Activated CD4-positive, alpha-beta T cell treated with anti-CD3 and anti-CD28 coated beads, Interleukin-2, amount 50 U/mL, for 48 hours (primary cell): ENCODE measurements around the gene MRPL55.

Source experiments
- DNase-seq, 2 experiments: peaks; one replicate each; pipeline ENCODE4 v3.0.0-alpha.2; 2020

The MRPL55 gene

DNA sequence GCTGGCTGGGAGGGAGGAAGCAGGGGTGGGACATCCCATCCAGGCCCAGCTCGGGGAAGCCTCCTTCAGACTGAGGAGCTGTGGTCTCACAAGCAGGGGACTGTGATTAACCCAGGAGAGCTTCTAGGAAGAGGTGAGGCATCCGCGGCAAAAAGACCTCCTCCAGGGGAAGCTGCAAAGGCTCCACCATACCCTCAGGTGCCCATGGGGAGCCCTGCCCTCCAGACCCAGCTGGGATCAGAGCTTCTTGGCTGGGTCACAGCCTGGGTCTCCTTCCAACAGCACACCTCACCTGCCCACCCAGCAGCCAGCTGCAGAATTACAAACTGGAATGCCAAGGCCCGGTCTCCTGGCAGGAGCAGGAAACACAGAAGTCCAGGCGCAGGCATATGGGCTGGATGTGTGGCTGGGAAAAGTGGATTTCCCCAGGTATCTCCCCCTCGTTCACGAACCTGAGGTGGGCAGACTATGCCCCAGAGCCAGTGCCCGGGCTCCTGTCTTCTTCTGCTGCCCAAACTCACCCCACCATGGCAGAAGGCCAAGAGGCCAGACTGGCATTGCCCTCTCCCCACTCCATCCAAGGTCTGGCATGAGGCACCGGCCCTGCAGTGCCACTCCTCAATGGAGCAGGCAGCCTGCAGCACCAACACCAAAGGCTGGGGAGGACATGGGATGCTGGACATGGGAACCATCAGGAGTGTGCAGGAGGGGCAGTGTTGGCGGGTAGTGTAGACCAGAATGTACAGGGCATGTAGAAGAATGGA lies 42.0 kb downstream of the MRPL55 start:
- DNase-seq: no peak

DNA sequence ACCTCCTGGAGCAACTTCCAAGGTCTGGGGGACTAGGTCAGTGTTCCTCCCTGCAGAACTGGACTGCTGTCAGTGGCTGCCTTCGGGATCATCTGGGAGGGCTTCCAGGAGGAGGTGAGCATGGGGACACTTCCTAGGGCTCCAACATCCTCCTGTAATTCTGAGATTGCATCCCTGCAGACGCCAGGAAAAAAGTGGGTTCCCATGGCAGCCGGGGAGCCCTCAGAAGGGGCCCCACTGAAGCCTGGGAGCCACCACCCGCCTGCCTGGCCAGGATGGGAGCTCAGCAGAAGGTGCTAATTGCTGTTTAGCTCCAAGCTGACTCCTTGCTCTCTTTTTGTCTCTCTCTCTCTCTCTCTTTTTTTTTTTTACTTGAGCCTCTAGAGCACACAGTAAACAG lies 42.7 kb downstream of the MRPL55 start:
- DNase-seq: no peak

DNA sequence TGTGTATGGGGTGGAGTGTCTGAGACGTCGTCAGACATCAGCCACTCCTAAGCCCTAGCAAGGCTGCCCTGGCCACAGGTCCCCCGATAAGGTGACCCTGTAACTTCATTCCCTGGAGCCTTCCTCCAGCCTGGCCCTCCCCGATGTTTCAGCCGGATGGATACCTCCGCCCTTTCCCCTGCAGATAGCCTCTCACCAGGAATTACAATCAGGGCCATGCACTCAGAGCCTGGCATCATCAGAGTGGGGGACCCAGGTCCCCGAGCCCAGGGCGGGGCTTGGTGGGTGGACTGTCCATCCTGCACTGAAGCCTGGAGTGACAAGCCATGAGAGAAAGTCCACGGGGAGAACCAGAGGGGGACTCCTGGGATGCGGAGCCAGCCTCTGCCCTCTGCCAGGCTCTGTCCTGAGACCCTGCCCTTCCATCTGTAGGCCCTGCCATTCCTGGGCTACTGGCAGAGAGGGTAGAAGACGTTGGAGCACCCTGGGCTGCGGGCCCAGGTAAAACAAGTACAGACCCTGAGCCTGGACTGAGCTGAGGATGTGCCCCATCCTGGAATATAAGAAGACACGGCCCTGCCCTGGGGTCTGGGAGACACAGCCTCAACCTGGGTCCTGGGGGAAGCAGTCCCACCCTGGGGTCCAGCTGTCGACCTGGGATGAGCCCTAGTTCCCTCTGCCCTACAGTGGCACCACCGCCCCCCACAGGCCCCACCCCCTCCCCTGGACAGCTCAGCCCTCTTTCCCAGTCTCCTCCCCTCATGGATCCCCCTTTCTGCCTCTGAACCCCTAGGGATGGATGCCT lies 43.4 kb downstream of the MRPL55 start:
- DNase-seq: no peak

DNA sequence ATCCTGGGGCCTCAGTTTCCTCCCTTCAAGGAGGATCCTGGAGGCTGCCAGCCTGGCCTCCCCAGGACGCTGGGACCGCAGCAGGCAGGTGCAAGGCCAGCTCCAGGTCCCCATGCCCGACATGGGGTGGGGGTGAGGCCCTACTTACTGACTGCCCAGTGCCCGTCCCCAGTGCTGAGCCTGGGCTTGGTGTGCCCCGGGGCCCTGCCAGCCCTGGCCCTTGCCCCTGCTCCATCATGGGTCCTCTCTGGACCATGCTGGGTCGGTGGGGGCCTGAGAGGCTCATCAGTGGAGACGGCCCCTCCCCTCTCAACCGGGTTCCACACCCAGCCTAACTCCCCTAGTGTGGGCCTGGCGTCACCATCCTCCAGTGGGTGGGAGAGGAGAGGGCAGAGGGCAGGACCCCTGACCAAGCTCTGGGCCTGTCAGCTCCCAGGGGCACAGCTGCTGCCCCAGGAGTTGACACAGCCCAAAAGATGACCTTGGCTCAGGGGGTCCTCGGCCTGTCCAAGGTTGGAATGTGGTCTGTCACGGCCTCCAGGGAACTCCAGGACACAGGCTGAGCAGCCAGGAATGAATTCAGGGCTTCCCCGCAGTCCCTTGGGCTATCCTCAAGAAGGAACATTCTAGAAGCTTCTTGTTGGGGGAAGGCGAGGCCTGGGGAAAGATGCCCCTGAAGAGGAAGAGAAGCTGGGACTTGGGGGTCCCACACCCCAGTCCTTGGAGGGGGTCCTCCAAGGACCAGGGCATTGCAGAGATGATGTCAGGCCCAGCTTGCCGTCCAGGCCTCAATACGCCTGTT lies 44.2 kb downstream of the MRPL55 start:
- no peak for DNase-seq

DNA sequence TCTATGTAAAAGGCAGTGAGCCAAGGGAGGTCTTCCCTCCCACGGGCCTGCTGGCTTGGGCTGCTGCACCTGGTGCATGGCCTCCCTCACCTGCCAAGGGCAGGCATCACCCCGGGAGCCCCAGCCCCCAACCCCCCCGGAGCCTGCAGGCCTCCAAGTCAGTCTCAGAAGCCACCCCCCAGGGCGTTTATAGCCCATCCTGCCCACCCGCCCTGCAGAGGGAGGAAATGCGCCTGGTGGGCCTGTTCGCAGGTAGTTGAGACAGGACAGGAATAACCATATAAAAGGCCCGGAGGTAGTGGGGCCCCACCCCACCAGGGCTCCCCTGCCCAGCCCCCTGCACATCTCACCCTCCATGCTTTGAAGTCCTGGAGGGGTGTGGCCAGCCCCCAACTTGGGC lies 44.8 kb downstream of the MRPL55 start:
- no peak for DNase-seq

DNA sequence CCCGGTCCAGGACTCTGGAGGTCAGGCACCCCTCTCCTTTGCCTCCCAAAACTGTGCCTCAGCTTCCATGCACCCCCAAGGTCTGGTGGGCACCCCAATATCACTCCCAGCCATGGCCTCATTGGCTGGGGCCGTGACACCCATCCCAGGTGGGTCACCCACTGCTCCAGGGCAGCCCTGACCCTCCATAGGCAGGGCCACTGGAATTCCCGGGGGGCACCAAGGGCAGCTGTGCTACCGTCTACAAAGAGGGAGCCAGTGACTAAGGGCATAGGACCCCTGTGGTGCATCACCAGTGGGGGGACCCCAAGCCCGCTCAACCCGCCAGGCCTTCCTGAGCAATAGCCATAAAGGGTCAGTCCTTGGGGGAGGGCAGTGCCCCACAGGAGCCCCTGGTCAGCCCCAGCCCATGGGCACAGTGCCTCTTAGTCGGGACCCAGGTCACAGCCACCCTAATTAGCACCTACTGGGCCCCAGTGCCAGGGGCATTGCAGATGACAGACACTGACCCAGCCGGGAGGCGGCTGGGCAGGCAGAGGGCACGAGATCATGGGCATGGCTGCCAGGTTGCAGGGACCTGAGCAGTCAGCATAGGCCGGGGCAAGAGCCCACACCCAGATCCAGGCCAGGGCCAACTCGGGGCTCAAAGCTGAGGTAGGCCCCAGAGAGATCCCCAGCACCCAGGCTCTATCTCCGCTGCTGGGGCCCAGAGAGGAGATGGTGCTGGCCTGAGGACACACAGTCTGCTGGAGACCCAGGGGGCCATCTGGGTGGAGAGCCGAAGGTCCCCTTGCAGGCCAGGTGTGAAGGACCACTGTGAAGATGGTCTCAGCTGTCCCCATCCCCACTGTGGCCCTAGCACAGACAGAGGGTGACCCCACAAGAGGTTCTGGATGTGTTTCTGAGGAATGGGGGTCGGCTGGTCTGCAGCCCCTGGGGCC lies 45.6 kb downstream of the MRPL55 start:
- no peak for DNase-seq

DNA sequence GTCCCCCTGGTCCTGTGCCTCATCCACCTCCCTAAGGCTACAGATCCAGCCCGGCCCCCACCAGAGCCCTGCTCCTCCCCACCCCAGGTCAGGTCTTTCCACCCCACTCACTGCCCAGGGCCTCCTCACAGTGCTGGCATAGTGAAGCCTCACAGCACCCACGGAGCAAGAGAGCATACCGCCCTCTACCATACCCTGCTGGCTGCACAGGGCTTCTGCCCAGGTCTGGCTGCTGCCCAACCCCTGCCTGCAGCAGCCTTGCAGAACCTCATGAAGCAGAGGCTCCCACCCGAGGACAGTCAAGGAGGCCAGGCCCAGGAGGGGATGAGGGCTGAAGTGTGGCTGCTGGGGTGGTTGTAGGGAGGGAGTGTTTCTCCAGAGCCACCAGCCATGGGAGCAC lies 46.3 kb downstream of the MRPL55 start:
- DNase-seq: no peak

DNA sequence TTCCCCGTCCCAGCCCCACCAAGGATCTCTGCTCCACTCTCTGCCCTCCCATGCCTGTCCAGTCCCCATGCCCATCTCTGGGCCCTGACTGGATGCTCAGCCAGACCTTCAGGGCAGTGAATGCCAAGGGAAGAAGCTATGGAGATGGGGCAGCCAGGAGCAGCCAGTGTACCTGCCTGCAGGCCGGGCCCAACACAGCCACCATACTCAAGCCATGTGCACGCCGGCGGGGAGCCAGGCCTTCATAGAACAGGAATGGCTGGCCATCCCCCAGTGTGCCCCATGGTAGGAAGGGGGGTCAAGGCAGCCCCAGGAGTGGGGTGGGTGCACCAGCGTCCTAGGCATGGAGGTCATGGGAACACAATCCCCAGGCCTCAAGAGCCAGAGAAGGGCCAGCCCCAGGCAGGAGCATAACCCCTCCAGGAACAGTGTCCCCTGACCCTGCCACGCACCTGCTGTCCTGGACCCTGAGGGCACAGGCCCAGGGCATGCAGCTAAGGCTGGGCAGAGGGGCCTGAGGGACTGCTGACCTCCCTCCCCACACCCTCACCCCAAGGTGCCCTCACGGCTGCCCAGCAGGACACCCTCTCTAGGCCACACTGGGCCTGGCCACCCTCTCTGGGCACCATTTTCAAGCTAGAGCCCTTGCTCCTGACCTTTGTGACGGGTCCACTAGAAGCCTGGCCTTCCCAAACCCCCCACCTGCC lies 46.9 kb downstream of the MRPL55 start:
- no peak for DNase-seq

DNA sequence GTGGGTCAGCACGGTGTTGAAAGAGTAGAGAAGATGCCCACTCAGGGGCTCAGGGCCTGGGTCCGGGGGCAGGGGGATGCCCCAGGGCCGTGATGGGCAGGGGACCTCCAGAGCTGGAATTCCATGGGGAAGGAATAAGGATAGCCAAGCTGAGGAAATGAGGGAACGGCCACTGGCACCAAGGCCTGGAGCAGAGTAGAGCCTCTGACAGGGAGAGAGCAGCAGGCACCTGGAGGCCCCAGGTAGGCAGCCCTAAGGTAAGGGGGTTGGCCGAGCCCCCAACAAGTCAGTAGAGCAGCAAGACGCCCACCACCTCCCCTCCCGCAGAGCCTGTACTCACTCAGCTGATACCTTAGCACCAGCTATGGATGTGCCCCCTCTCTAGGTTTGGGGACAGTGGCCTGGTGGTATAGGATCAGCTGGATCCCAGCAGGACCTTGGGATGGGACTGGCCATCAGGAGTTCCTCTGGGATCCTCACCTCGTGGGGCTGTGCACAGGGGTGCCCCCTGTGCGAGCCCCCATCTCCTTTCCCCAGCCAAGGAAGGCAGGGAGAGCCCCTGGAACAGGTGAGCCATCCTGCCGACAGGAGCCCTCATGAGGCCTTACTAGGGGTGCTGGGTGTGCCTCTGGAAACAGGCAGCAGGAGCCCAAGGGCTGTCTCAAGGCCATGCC lies 47.6 kb downstream of the MRPL55 start:
- no peak for DNase-seq

DNA sequence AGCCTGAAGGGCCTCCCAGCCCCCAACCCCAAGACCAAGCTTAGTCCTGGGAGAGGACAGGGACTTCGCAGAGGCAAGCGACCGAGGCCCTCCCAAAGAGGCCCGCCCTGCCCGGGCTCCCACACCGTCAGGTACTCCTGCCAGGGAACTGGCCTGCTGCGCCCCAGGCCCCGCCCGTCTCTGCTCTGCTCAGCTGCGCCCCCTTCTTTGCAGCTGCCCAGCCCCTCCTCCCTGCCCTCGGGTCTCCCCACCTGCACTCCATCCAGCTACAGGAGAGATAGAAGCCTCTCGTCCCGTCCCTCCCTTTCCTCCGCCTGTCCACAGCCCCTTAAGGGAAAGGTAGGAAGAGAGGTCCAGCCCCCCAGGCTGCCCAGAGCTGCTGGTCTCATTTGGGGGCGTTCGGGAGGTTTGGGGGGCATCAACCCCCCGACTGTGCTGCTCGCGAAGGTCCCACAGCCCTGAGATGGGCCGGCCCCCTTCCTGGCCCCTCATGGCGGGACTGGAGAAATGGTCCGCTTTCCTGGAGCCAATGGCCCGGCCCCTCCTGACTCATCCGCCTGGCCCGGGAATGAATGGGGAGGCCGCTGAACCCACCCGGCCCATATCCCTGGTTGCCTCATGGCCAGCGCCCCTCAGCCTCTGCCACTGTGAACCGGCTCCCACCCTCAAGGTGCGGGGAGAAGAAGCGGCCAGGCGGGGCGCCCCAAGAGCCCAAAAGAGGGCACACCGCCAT lies 48.5 kb downstream of the MRPL55 start:
- DNase-seq: no peak

DNA sequence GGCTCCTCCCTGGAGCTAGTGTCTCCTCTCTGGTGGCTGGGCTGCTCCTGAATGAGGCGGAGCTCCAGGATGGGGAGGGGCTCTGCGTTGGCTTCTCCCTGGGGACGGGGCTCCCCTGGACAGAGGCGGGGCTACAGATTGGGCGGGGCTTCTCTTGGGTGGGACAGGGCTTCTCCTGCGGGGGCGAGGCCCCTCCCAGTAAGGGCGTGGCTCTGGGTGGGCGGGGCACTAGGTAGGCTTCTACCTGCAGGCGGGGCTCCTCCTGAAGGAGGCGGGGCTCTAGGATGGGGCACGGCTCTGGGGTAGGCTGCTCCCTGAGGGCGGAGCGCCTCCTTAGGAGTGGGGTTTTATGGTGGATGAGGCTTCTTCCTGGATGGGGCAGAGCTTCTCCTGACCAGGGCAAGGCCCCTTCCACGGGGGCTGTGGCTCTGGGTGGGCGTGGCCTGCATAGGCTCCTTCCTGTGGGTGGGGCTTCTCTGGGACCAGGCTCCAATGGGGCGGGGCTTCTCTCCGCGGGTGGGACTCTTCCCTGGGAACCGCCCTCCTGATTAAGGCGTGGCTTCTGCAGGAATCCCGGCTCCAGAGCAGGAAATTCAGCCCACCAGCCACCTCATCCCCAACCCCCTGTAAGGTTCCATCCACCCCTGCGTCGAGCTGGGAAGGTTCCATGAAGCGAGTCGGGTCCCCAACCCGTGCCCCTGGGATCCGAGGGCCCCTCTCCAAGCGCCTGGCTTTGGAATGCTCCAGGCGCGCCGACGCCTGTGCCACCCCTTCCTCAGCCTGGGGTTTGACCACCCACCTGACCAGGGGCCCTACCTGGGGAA lies 49.3 kb downstream of the MRPL55 start:
- peak; percentile 79 to 83 for DNase-seq

DNA sequence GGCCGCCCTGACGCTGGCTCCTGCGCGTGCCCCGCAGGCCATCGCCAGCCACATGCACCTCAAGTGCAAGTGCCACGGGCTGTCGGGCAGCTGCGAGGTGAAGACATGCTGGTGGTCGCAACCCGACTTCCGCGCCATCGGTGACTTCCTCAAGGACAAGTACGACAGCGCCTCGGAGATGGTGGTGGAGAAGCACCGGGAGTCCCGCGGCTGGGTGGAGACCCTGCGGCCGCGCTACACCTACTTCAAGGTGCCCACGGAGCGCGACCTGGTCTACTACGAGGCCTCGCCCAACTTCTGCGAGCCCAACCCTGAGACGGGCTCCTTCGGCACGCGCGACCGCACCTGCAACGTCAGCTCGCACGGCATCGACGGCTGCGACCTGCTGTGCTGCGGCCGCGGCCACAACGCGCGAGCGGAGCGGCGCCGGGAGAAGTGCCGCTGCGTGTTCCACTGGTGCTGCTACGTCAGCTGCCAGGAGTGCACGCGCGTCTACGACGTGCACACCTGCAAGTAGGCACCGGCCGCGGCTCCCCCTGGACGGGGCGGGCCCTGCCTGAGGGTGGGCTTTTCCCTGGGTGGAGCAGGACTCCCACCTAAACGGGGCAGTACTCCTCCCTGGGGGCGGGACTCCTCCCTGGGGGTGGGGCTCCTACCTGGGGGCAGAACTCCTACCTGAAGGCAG lies 50.0 kb downstream of the MRPL55 start:
- no peak for DNase-seq

DNA sequence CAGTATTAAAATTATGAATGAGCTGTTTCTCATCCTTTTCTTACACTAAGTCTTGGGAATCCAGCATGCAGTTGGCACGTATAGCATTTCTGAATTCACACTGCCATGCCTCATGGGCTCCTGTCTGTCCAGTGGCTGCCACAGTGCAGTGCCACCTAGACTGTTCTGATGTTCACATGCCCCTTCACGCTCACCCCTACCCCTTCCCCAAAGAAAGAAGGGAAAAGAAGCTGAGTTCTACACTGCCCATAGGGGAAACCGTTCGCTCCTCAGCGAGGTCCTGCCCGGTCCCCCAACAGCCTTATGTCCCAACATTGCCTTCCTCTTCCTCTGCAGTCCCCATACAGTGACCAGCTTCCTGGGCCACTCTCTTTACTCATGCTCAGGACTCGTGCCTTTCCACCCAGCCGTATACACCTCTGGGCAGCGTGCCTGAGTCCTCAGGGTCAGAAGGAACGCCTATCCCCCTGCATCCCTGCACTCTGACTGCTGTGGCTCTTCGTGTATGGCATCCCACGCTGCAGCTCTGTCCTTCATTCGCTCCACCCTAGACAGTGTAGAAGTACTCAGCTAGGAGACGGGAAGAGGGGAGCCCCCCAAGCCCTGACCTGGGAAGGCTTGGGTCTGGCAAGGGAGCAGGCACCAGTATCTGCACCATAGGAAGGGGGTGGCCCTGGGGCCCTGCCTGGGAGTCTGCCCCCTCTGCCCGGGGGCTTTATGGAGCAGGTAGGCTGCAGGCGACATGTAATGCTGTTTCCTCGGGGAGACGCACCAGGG lies 50.7 kb downstream of the MRPL55 start:
- DNase-seq: no peak
